Stimulated activated CD8-positive, alpha-beta memory T cell treated with anti-CD3 and anti-CD28 coated beads, Interleukin-4, amount 100 ng/mL, for 24 hours (primary cell): Measurements from ENCODE around the gene ACTG2.
"Not testable (repeated sequence)": the region's sequence is repeated elsewhere in the genome, so short reads cannot be mapped to it uniquely, and the experiment has no call there.

Source experiments
- DNase-seq: peaks from one replicate; pipeline ENCODE4 v3.0.0-alpha.2; 2020; ENCODE audit warnings: low read depth

Gene ACTG2

DNA sequence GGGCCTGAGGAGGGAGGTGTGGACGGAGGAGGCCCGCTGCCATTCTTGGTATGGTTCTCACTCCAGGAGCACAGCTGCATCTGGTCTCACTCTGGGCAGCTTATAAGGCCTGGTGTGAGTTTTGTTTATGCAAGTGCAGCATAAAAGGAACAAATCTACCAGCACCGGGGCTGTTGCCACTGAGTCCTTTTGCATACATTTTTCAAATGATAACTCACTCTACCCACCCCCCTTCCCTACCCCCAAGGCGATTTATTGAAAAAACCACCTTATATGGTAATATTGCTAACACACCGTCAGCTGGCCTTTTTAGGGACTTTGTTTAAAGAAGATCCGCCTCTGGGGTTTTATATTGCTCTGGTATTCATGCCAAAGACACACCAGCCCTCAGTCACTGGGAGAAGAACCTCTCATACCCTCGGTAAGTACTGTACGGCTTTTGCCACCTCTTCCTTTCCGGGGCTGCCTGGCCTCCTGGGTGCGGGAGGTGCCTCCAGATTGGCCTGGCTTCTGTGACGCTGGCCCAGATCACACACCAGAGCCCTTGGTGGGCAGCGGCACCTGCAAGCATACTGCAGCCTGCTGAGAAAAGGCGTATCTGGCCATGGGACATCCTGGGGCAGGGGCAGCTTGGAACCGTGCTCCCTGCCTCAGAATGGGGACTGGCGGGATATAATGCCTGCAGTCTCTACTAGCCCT is at the start of gene ACTG2:
ACTG2 (plus strand) TSS at position 378 of the 699 bp plus-strand sequence. CDS start 8,304 bp downstream, outside the sequence.
- no peak for DNase-seq

DNA sequence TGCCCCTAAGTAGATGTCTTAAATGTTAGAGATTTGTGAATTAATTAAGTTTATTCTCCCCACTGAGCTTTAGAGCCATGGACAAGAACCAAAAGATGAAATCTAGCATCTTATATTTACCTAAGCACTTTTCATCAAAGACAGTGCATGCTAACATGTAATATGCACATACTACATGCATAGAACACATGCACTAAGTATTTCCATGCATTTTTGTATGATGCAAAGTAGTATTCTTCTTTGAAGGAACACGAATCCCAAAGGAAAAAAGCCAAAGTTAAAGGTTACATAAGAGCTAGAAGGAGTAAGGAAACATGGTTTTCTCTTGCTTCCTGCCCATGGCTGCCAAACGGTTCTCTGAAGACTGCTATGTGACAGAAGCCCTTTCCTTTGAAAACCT is 48.7 kb upstream of the ACTG2 start:
- no peak for DNase-seq

DNA sequence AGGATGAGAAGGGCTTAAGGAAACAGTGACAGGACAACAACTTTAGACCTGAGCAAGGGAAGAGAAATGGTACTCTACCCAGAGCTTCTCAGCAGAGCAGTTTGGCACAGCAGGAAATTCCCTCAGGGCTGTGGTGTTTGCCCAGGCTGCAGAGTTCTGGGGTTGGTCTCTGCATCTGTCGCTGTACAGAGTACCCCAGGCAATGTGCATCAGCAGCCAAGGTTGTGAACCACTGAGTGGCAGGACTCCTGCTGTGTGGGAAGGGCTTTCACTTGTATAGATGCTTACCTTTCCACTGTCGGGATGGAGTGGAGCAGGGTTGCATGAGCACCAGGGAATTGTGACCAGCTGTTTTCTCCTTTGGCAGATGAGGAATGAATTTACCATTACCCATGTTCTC is 42.8 kb upstream of the ACTG2 start:
- DNase-seq = no peak

DNA sequence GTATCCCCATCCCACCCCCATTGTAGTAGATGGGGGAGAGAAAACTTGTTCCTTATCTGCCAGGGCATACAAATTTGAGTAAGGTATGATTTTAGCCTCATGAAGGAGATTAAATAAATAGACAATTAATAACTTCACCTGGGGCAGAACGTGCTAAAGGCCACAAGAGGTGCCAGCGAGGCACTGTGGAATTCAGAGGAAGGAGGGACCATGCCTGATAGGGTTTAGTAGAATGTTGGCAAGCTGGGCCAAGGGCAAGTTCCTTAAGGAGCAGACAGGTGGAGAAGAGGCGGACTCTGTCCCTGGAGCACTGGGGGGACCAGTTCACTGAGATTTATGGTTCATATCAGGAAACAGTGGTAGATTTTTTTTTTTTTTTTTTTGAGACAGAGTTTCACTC is 41.5 kb upstream of the ACTG2 start:
- no peak for DNase-seq

DNA sequence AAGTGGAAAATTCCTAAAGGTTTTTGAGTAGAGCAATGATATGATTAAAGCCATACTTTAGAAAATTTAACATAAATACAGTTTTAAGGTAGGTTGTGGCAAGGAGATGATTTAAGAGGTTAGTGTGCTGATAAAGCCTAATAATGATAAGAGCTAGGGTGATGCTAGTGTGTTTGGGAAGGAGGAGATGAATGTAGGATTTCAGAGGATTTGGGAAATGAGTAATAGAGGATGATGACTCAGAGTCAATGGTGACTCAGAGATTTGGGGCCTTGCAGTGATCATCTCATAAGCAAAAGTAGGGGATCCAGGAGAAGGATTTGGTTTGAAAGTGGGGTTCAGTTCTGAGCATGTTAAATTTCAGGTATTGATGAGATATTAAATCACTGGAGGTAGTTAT is 40.8 kb upstream of the ACTG2 start:
- DNase-seq = no peak

DNA sequence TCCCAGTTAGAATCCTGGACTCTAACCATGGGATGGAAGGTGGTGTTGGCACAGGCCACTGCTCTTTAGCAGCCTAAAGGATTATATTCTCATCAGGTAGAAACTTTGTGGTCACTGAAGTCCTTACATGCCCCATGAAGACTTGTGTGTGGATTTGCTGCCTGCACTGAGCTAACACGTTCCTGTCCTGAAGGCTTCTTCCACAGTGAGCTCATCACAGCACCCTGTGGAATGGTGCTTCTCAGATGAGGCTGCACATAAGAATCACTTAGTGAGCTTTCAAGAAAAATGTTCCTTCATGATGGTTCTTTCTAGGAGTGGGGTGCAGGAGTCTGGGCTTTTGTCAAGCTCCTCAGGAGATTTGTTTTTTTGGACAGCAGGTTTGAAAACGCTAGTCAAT is 37.3 kb upstream of the ACTG2 start:
- no peak for DNase-seq

DNA sequence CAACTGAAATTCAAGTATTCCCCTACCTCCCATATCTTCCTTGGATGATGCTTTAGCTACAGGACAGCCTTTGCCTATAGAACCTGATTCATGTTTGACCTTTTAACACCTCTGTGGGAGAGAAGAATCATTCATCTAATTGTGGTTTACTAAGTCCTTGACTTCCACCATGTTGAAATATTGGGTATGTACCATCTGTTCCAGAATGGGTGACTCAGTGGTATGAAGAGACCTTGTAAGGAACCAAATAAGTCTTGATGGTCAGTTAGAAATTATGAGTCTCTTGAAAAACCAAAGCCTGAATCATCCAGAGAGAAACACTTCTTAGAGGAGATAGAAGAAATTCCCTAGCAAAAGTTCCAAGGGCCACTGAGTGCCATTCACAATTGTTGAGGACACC is 36.6 kb upstream of the ACTG2 start:
- no peak for DNase-seq

DNA sequence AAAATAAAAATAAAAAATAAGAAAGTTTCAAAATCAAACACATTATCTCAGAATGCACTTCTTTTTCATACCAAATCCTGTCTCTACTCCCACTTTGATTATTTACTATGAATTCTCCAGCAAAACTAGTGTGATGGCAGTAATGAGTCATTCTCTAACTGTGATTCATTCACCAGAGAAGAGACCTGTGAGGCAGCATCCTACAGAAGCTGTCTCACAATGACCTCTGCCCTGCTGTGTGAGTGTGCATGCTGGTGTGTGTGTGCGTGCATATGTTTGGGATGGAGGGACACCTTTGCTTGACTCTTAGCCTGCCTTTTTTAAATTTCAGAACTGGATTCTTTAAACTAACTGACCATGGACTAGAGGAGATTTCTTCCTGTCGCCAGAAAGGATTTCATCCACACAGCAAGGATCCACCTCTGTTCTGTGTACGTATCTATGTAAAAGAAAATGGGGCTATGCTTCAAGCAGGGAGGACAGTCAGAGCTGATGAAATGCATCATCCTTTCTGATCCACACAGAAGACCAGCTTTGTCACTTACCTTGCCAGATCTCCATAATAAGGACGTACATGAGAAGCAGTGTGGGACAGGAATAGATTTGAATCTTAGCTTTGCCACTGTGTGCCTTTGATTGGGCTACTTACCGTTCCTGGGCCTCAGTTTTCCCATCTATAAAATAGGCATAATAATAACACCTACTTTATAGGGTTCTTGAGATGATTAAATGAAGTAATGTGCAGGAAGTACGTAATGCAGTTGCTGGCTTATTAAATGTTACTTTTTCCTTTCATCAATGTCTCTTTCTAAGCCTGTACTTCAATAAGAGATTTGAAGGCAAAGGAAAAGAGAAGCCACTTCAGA is 32.9 kb upstream of the ACTG2 start:
- DNase-seq = peak; percentile 8

DNA sequence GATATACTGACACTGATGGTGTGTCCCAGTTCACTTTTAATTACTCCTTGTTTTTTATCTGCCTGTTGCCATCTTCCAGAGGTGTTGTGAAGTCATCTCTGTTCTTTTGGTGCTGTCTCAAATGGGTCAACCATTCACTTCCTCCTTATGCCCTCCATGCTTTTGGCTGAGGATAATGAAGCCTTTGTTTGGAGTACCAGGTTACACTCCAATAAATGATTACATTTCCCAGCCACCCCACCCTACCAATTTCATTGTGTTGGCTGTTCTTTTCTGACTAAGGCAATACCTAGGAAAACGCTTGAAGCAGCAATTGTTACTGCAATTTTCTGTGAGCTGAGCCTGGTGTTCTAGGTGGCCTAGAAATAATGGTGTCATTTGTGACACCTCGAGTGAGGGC is 29.8 kb upstream of the ACTG2 start:
- no peak for DNase-seq

DNA sequence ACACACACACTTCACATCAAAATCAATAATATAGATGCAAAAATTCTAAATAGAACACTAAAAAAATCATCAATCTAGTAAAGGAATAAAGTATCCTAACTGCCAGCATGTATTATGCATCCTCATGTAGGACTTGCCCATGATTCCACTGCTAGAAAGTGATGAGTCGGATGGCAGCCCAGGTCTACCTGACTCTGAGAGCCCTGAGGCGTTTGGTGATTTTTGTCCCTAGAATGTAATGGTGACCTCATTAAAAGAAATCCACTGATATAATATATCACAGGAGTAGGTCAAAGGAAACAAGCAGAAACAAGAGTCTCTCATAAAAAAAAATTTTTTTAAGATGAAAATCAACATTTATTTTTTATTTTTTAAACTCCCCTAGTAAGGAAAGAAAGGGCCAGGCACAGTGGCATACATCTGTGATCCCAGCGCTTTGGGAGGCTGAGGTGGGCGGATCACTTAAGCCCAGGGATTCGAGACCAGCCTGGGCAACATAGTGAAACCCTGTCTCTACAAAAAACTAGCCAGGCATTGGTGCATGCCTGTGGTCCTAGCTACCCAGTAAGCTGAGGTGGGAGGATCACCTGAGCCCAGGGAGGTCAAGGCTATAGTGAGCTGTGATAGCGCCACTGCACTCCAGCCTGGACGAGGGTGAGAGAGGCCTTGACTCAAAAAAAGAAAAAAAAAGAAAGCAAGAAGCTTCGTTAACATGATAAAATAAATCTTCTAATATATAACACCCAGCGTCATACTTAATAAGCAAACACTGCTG is 24.4 kb upstream of the ACTG2 start:
- DNase-seq = no peak

DNA sequence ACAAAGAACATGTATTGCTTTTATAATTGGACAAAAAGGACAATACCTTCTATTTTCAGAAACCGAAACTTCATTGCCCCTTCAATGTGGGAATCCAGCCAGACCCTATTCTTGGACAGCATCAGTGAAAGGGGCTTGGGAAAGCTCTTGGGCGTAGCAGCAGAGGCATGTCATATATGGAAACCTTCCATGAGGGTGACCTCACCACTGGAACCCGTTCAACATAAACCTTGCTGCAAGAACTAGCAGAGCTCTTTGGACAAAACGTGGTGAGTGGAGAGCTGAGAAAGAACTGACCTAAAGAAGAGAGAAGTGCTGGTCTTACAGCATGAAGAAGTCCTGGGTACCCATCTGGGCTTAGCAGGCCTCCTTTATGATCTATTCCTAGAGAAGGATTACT is 22.7 kb upstream of the ACTG2 start:
- DNase-seq = no peak

DNA sequence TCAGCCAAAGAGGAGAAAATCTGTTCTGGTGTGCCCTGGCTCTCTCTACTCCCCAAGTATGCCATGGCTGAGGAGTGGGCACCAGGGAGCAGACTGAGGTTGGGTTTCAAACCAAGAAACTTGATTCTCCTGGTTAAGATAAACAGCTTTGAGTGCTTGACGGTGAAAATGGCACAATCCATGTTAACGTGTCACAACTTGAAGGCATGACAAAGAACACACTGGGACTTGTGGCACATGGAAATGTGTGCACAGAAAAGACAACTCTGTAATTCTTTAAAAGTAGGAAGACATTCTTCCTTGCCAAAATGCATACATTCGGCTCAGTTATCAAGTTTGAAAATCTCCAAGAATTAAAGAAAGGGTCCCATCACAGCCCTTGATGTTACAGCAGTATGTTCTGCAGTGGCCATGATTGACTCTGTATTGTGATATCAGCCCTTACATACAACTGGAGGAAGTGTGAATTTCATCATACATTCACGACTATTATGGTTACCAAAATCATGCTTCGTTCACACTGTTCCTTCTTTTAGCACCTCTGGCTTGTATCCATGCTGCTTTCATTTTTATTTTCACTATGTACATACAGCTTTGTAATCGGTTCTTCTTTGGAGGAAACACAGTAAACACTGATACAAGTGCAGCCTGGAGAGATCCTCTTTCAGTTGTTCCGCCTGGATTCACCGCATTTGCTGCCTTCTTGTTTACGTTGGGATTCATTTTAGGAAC is 15.6 kb upstream of the ACTG2 start:
- DNase-seq = no peak

DNA sequence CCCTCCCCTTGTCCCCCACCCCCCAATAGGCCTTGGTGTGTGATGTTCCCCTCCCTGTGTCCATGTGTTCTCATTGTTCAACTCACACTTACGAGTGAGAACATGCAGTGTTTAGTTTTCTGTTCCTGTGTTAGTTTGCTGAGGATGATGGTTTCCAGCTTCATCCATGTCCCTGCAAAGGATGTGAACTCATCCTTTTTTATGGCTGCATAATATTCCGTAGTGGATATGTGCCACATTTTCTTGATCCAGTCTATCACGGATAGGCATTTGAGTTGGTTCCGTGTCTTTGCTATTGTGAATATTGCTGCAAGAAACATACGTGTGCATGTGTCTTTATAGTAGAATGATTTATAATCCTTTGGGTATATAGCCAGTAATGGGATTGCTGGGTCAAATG is 14.8 kb upstream of the ACTG2 start:
- not testable (repeated sequence) for DNase-seq

DNA sequence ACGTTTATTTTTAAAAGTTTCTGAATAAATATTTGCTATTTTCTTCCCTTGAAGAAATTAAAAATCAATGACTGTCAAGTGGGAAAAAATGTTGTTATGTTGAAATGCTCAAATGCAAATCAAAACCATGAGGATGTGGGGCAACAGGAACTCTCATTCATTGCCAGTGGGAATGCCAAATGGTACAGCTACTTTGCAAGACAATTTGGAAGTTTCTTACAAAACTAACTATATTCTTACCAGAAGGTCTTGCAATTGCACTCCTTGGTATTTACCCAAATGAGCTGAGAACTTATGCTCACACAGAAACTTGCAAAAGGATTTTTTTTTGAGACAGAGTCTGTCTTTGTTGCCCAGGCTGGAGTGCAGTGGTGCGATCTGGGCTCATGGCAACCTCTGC is 7.4 kb upstream of the ACTG2 start:
- DNase-seq = no peak

DNA sequence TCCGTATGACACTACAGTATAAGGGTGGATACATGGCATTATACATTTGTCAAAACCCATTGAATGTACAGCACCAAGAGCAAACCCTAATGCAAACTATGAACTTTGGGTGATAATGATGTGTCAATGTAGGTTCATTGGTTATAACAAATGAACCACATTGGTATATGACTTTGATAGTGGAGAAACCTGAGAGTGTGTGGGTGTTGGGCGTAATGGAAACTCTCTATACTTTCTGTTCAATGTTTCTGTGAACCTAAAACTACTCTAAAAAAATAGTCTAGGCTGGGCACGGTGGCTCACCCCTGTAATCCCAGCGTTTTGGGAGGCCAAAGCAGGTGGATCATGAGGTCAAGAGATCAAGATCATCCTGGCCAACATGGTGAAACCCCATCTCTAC is 6.5 kb upstream of the ACTG2 start:
- peak; percentile 17 for DNase-seq

DNA sequence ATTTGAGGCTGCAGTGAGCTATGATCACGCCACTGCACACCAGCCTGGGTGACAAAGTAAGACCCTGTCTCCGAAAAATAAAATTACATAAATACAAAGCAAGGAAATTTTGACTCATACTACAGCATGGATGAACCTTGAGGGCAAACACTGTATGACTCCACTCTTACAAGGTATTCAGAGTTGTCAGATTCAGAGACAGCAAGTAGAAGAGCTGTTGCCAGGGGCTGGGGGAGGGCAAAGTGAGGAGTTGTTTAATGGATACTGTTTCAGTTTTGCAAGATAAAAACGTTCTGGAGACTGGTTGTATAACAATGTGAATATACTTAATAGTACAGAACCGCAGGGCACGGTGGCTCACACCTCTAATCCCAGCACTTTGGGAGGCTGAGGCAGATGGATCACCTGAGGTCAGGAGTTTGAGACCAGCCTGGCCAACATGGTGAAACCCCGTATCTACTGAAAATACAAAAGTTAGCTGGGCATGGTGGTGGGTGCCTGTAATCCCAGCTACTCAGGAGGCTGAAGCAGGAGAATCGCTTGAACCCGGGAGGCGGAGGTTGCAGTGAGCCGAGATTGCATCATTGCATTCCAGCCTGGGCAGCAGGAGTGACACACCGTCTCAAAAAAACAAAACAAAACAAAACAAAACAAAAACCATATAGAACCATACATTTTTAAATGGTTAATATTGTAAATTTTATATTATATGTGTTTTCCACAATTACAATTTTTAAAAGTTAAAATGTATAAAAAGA is 5.0 kb upstream of the ACTG2 start:
- DNase-seq = not testable (repeated sequence)

DNA sequence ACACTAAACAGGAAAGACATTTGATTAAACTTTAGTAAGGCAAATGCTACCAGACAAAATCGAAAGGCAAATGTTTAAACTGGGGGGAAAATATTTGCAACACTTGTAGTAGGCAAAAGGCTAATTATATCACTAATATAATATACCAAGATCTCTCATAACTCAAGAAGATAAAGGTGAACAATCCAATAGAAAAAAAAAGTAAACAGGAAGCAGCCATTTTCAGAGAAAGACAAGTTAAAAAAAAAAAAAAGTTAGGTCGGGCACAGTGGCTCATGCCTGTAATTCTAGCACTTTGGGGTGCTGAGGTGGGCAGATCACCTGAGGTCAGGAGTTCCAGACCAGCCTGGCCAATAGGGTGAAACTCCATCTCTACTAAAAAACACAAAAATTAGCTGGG is 4.4 kb upstream of the ACTG2 start:
- DNase-seq = no peak

DNA sequence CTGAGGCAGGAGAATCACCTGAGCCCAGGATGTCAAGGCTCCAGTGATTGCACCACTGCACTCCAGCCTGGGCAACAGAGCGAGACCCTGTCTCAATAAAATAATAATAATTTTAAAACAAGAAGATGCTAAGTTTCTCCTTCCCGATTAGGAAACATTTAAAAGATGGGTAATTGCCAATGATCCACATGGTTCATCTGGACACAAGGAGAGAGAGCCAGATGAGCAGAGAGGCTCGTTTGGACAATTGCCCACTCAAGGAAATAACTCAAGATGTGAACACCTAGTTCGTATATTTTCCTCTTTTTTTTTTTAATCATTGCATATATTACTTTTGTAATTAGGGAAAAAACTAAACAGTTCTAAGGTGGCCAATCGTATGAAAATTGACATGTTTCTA is 3.6 kb upstream of the ACTG2 start:
- DNase-seq = no peak

DNA sequence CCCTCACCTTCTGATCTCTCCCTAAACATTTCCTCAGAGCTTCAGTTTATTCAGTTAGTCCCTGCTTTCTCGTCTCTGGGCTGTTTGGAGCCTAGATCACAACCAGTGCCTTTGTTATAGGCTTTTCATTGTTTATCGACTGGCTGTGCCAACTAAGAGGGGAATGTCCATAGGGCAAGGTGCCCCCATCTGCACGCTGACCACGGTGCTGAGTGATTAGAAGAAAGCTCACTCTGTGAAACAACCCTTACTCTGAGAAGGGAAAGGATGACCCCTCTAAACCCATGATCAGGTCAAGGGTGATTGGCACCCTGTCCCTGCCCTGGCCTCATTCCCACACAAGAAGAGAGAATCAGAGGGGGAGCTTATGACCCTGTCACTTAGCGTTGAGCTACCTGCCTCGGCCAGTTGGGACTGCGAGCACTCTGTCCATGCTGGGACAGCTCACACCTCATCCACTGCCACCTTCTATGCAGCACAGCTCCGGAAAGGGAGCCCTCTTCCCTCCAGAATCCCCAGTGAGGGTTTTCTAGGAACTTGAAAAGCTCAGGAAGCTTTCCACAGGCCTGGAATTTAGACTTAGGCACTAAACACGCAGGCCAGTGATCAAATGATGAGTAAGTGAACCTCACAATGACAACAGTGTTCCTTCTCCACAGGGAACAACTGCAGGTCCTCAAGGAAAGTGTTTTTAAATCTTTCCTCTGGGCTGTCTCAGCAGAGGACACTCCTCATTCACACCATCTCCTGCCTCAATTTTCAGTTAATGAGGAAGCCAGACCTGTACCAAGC is 2.3 kb upstream of the ACTG2 start:
- DNase-seq = no peak

DNA sequence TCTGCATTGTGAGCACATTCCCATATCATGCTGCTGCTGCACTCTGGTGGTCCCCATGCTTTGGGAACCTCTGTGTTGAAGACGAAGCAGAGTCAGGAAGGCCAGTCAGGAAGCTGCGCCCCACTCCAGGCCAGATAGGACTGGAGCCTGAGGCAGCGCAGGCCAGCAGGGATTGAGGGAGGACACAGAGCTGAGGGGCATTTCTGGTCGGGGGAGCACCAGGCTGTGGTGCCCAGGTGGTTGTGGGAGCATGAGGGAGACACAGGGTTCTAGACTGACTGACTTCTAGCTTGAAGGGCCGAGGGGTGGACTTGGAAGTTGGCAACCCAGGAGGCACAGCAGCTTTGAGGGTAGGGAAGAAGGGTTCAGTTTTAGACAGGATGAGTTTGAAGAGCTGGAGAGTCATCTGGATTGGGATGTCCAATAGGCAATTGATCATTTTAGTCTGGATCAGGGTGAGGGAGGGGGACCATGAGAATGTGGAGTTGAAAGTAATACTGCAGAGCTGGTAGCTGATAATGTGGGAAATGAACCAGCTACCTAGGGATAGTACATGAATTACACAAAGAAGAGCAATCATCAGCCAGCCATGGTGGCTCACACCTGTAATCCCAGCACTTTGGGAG is 1.4 kb upstream of the ACTG2 start:
- no peak for DNase-seq
